OCI-LY3 (cell line): ENCODE data around the gene CLSTN2.

ENCODE experiments used
- H2AFZ ChIP-seq: fragments of 200-600, 300-600 bp; shearing (Covaris generic); 2 replicates; pipeline ENCODE4 v1.6.0; 2014; ENCODE audit warnings: antibody characterized with exemption, low read depth, low read length
- H3K27ac ChIP-seq: fragments of 200-600, 300-600 bp; sonication (generic); 2 replicates; pipeline ENCODE4 v1.5.1; 2014; ENCODE audit warnings: mild to moderate bottlenecking, low read length, moderate library complexity, mixed read lengths
- H3K27me3 ChIP-seq: fragments of 200-600, 300-600 bp; sonication (generic); 2 replicates; pipeline ENCODE4 v1.6.1; 2014; ENCODE audit warnings: low read depth, low read length, mixed read lengths
- H3K36me3 ChIP-seq: fragments of 200-600, 300-600 bp; sonication (generic); replicated peaks from 2 replicates; pipeline ENCODE3; 2014; ENCODE audit warnings: low read depth, low read length, mixed read lengths
- H3K4me1 ChIP-seq: fragments of 300-600, 200-600 bp; sonication (generic); 2 replicates; pipeline ENCODE4 v1.6.1; 2014; ENCODE audit warnings: low read length, mixed read lengths
- H3K4me2 ChIP-seq: fragments of 200-600, 300-600 bp; sonication (generic); 2 replicates; pipeline ENCODE4 v1.6.1; 2014; ENCODE audit warnings: low read length, mixed read lengths
- H3K4me3 ChIP-seq: fragments of 300-600, 200-600 bp; sonication (generic); 2 replicates; pipeline ENCODE4 v1.5.1; 2014; ENCODE audit warnings: antibody characterized with exemption, mild to moderate bottlenecking, low read length, moderate library complexity
- H3K79me2 ChIP-seq: fragments of 300-600, 200-600 bp; shearing (Covaris generic); 2 replicates; pipeline ENCODE4 v1.6.1; 2014; ENCODE audit warnings: mild to moderate bottlenecking, low read length, mixed read lengths
- H3K9ac ChIP-seq: fragments of 300-600, 200-600 bp; shearing (Covaris generic); 2 replicates; pipeline ENCODE4 v1.6.0; 2014; ENCODE audit warnings: mild to moderate bottlenecking, low read length, moderate library complexity
- H3K9me3 ChIP-seq: fragments of 200-600, 300-600 bp; shearing (Covaris generic); 2 replicates; pipeline ENCODE4 v1.6.1; 2014; ENCODE audit warnings: low read length, mixed read lengths; ENCODE audit not compliant: insufficient read depth
- H4K20me1 ChIP-seq: fragments of 200-600, 300-600 bp; sonication (generic); 2 replicates; pipeline ENCODE4 v1.6.1; 2016; ENCODE audit warnings: low read length, mixed read lengths; ENCODE audit not compliant: insufficient read depth
- EZH2phosphoT487 ChIP-seq: fragments of 200-600 bp; shearing (Covaris generic); IDR thresholded peaks from 2 replicates; pipeline ENCODE4 v1.6.1; 2018; ENCODE audit warnings: antibody characterized with exemption, mixed run types, low read depth
- TF ChIP-seq, protein P1 (sequence below): fragments of 200-600, 300-600 bp; sonication (generic); IDR thresholded peaks from 2 replicates; pipeline ENCODE4 v1.5.1; 2014; ENCODE audit warnings: antibody characterized with exemption, low read length, low read depth

CLSTN2 gene

DNA sequence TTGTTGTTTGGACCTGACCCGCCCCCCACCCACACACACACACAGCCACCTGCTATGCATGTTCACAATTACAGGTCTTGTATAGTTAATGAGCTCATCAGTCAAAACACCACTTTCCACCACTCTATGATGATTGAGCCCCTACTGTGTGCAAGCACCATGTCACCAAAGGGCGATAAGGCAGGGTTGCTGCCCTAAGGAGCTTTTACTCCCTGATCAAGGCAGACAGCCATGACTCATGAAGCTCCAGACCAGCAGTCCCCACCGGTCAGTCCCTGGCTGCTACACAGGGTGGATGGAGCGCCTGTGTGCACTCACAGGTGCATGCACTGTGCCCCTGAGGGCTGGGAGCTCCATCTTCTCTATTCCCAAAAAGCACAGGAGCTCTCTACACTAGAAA is 270.6 kb downstream of the CLSTN2 start:
- no peak overlapping the region for H2AFZ ChIP-seq
- H3K9ac ChIP-seq, result no peak overlapping the region
- no peaks in the 10 kb centered on the region for H3K79me2 ChIP-seq
- no peak overlapping the region for H3K4me3 ChIP-seq
- H3K27ac ChIP-seq, result no peak overlapping the region
- no peak overlapping the region for H3K4me2 ChIP-seq
- no peaks in the 10 kb centered on the region for H4K20me1 ChIP-seq
- no peaks in the 10 kb centered on the region for H3K9me3 ChIP-seq
- H3K36me3 ChIP-seq, result no peaks in the 10 kb centered on the region
- H3K27me3 ChIP-seq, result peaks cover 25% of the 10 kb centered on the region
- TF ChIP-seq, protein P1, sequence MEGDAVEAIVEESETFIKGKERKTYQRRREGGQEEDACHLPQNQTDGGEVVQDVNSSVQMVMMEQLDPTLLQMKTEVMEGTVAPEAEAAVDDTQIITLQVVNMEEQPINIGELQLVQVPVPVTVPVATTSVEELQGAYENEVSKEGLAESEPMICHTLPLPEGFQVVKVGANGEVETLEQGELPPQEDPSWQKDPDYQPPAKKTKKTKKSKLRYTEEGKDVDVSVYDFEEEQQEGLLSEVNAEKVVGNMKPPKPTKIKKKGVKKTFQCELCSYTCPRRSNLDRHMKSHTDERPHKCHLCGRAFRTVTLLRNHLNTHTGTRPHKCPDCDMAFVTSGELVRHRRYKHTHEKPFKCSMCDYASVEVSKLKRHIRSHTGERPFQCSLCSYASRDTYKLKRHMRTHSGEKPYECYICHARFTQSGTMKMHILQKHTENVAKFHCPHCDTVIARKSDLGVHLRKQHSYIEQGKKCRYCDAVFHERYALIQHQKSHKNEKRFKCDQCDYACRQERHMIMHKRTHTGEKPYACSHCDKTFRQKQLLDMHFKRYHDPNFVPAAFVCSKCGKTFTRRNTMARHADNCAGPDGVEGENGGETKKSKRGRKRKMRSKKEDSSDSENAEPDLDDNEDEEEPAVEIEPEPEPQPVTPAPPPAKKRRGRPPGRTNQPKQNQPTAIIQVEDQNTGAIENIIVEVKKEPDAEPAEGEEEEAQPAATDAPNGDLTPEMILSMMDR, result no peak
- no peak for TF ChIP-seq EZH2phosphoT487
- no peaks in the 10 kb centered on the region for H3K4me1 ChIP-seq

- H3K27me3 ChIP-seq, result peaks cover 26% of the 10 kb centered on the region
- no peak overlapping the region for H3K4me2 ChIP-seq
- H3K36me3 ChIP-seq, result no peaks in the 10 kb centered on the region
- no peaks in the 10 kb centered on the region for H3K9me3 ChIP-seq
- TF ChIP-seq, protein P1, result no peak
- no peak for TF ChIP-seq EZH2phosphoT487
- no peaks in the 10 kb centered on the region for H4K20me1 ChIP-seq
- no peak overlapping the region for H3K4me3 ChIP-seq
- H3K79me2 ChIP-seq, result no peaks in the 10 kb centered on the region
- H3K9ac ChIP-seq, result no peak overlapping the region
- H3K27ac ChIP-seq, result no peak overlapping the region
- H3K4me1 ChIP-seq, result no peaks in the 10 kb centered on the region
- H2AFZ ChIP-seq, result no peak overlapping the region
Observed at GRCh38 chr3:140206196-140207040, 271.4 kb downstream of the CLSTN2 start.

DNA sequence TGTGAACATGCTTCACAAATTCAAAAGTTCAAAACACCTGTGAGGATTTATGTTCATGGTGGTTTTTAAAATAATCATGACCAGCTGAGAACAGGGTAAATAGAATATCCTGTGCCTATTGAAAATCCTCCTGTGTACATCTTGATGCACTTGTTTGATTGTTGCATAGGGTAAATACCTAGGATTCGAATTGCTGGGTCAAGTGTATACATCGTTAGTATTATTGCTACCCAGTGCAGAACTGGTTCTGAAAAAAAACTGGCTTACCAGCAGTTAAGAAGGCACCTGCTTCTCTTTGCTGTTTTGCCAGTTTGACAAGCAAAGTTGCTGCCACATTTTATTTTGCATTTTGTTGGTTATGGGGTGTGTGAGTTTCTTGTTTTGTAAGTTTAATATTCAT is 272.6 kb downstream of the CLSTN2 start:
- Histone ChIP-seq H3K4me2 (no peak overlapping the region), H3K36me3 (no peaks in the 10 kb centered on the region), H3K4me1 (no peaks in the 10 kb centered on the region), H3K9me3 (no peaks in the 10 kb centered on the region), H4K20me1 (no peaks in the 10 kb centered on the region), H3K9ac (no peak overlapping the region), H3K4me3 (no peak overlapping the region), H3K27ac (no peak overlapping the region), H3K79me2 (no peaks in the 10 kb centered on the region), H2AFZ (no peak overlapping the region), H3K27me3 (peaks cover 26% of the 10 kb centered on the region)
- TF ChIP-seq EZH2phosphoT487, result no peak
- TF ChIP-seq, protein P1, result no peak

DNA sequence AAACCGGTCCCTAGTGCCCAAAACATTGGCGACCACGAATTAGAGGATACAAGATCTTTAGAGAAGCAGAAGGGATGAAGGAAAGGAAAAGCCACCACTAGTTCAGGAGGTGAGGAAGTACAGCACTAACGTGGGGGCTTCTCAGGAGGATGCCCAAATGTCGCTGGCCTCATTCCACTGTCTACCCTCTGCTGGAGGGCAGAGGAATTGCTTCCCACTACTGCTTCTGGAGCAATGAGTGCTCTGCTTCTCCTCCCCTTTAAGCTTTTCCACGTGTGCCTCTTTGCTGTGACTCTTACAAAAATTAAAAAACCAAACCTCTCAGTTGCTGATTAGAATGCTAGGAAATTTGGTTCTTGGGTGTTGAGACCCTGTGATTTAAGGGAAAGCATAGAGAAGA is 281.3 kb downstream of the CLSTN2 start:
- no peak overlapping the region for H3K4me3 ChIP-seq
- no peak overlapping the region for H3K27ac ChIP-seq
- no peak for TF ChIP-seq EZH2phosphoT487
- TF ChIP-seq, protein P1, result peak; percentile 46
- no peak overlapping the region for H2AFZ ChIP-seq
- no peaks in the 10 kb centered on the region for H3K79me2 ChIP-seq
- no peaks in the 10 kb centered on the region for H4K20me1 ChIP-seq
- H3K4me1 ChIP-seq, result peaks cover 7% of the 10 kb centered on the region
- no peak overlapping the region for H3K9ac ChIP-seq
- no peaks in the 10 kb centered on the region for H3K9me3 ChIP-seq
- no peak overlapping the region for H3K4me2 ChIP-seq
- no peaks in the 10 kb centered on the region for H3K36me3 ChIP-seq
- no peaks in the 10 kb centered on the region for H3K27me3 ChIP-seq
